ENCODE results near the gene DPEP3.

DPEP3 gene

DNA sequence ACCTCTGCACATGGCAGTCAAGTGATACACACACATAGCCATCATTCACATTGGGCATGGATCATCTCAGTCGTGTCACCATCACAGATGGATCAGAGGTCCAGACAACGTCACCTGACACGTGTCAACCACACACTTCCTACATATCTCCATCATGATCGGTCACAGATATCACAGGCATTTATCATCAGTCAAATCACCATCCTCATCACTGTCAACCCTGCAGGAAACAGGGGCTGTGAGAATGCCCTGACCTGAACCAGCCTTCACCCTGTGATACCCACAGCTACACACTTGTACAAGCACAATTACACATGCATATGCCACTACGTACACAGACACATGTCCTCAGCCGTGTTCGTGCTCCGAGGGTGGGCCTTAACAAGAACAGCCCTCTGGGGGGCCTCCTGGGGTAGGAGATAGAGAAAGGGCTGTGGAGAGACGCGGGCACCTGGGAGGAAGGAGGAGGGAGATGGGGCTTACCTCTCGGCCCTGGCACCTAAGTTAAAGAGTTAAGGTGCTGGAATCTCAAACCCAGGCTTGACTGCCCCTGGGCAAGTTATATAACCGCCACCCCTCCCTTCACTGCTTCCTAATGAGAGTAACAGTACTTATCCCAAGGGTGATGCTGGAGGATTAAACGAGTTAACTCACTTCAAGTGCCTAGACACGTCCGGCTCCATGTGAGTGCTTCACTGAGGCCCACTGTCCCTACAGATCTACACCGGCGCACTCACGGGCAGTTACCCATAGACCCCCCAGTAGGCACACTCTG is 12.9 kb downstream of the DPEP3 start:
- DNase-seq (ENCODE audit: low read depth, low spot score), result peak; percentile 26

DNA sequence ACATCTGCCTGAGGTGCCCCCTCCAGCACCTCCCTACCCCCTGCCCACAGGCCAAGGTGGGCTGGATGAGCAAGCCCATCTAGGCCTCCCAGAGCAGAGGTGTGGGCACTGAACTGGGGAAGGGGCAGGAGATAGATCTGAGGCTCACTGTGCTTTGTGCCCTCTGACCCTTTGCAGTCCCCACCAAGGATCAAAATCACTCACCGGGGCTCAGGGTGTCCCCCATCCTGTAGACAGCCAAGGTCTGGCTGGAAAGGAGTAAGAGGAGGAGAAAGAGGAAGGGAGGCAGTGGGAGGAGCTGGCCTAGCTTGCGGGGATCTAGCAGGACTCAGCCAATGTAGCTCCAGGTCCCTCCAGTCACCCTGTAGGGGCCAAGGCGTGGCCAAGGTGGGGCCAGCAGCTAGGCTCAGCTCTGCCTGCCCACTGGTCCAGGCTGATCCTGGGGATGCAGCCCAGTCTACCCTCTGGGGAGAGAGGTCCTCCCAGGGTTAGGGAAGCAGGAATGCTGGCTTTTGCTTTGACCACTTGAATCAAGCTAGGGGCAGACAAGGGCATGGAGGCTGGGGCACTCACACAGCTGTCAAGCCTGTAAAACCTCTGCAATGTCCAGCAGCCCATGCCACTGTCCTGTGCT is 13.6 kb downstream of the DPEP3 start:
- peak; percentile 48 for DNase-seq (ENCODE audit: low read depth, low spot score)

DNA sequence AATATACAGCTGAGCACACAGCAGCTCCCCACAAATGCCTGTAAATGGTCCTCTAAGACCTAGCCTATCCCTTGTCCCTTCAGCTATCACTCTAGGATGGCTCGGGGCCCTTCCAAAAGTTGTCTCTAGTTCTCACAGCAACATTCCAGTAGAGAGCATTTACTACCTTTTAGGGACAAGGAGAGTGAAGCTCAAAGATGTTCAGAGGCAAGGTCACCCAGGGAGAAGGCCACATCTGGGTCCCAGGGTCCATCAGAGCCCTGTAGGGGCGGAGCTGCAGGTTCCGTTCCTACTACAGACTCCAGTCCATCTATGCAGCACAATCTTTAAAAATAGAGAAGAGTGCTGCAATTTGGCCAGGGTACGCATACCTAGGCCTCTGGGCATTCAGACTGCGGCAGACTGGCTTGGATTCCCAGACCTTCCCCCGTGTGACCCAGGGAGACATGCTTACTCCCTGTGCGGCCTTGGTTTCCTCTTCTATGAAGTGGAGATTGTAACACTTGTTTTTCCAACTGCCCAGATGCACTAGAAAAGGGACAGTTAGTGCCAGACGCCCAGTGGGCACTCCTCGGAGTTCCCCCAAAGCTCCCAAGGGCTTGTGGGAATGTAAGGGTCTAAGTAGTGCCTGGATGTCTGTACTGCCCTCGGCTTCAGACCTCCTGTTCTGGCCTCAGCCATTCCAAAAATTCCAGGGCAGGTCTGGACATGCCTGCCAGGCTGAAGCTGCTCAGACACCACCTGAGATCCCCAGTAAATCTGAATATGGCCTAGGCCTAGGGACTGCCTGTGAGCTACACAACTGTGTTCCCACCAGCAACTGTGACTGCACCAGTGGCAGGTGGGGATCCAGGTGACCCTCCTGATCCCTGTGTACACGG is 14.4 kb downstream of the DPEP3 start:
- peak; percentile 65 for DNase-seq (ENCODE audit: low read depth, low spot score)

DNA sequence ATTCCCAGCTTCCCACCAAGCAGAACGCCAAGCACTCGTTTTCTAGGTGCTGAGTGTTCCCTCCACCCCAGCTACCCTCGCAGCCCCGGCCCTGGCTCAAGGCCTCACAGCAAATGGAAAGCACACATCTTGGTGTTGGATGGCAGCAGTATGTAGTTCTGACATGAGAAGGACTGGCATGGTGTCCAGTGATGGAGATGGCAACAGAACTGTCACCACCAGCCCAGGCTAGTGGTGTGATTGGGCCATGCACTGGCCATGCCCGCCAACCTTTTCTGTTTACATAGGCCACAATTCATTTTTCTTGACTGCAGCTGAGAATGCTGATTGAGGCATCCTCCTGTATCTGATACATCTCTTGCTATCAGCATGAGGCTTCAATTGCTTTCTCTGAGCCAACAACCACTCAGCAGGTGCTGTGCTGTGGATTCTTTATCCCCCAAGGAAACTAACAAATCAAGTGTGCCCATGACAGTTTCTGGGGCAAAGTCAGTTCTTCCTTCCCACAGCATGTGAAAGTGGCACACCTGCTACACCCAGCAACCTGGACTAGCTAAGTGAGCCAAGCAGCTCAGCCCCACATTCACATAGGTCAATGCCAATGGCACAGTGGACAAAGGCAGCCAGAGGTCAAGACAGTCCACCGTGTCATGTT is 15.7 kb downstream of the DPEP3 start:
- DNase-seq (ENCODE audit: low read depth, low spot score), result no peak

DNA sequence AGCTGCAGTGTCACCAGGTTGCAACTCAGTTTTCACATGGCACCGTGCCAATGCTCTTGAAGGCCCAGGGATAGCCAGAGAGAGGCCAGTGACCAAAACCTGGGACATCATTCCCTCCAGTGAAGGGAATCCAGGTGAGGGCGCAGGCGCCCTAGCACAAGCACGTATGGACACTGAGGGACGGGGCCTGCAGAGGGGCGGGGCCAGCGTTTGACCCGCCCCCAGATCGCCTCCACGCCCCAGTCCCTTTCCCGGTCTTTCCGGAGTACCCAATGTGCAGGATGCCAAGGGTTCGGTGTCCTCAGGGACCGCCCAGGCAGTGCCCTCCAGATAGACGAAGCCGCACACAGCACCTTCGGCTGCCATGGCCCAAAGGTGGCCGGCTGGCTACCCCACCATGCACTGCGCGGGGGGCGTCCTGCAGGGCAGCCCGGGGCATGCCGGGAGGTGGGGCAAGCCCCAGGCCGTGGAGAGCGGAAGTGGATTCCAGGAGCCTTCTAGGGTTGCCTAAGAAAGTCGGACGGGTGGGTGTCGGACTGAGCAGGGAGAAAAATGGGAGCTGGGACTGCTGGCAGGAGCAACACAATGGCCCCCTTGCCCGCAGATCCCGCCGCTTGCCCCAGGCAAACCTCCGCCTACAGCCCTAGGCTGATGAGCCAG is 16.5 kb downstream of the DPEP3 start:
- DNase-seq (ENCODE audit: low read depth, low spot score), result no peak

DNA sequence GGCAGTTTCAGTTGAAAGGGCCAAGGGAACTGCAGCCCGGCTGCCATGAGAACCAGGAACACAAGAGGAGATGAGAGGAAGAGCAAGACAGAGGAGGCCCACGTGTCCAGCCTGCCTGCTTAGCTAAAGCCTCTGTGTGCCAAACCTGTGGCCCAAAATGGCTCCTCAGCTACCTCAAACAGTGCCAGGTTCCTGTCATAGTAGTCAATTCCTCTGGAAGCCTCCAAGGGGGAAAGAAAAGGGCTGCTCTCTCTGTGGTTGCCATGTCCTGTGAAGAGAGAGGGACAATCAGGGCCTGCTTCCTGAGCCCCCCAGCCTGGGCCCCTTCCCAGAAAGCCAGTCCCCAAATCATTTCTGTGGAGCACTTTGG is 17.0 kb downstream of the DPEP3 start:
- DNase-seq (ENCODE audit: low read depth, low spot score), result no peak

DNA sequence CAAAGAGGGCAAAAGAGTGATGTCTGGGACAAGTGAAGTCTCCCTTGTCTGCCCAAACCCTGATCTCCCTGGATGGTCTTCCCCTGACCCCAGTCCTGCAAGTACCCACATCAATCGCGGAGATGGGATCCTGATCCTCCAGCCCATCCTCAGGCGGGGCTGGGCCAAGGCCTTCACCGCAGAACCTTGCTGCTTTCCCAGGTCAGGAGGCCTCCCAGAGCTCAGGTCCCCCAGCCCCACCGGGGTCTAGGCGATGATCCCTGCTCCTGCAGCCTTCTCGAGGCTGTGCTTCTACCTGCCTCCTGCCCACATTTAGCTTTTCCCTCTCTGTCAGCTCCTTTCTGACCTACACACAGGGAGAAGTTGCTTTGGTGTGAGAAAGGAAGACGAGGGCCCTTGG is 18.2 kb downstream of the DPEP3 start:
- no peak for DNase-seq (ENCODE audit: low read depth, low spot score)

DNA sequence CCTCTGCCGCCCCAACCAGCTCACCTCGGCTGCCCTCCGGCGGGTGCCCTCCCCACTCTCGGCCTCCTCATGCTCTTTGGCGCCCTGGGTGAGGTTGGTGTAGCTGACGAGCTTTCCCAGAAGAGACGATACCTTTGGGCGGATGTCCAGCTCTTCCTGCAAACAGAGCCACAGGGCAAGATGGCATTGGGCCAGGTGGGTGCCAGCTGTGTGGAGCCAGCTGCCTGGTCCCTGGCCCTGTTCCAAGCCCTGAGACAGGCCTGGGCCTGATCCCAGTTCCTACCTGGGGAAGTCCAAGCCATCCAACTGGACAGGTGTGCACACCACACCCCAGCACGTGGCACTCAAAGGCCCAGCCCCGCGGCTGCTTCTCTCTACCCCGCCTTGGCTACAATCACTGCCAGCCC is 18.7 kb downstream of the DPEP3 start:
- no peak for DNase-seq (ENCODE audit: low read depth, low spot score)

DNA sequence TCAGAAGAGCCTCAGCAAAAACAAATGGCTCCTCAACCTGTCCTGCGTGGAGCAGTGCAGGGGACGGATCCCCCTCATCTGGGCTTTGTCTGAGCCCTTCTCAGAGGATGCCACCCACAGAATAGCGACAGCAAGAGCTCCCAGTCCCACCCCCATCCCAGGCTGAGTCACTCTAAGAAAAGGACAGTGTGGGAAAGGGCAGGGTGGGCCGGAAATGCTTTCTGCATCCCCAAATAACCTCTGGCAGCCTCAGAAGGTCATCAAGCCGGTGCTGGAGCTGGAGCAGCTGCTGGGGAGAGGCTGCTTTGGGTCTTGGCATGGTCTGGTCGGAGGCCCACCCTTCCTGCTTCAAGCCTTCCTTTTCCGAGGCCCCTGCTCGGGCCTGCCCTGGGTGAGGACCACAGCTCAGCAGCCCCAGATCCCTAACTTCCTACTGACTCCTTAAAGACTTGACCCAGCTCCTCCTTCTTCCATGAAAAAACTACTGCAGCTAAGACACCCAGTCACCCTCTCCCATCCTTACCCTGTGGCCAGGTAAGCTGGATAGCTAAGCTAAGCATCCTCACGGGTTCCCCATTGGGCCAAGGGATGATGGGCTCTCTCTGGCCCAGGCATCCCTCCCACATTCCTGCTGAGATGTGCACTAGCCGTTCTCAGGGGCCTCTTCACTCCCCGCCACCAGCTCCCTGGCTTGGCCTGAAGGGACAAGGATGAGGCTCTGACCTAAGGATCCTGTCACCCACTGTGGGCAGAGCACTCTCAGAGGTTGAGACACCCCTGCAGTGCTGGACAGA is 20.6 kb downstream of the DPEP3 start:
- no peak for DNase-seq (ENCODE audit: low read depth, low spot score)

DNA sequence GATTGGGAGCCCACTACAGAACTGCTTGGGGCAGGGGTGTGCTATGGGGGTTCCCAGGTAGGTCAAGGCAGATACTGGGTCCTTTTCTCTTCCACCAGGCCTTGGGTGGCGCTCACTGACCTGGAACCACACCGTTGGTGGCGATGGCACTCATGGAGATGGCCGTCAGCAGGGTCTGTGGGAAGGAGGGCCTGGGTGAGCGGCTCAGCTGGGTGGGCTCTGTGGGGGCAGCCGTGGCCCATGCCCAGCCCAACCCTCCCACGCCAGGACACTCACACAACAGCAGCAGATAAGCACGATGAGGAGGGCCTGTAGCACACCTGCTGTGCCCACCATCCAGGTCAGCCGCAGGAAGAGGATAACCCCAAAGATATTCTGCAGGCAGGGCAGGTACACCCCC is 22.7 kb downstream of the DPEP3 start:
- DNase-seq (ENCODE audit: low read depth, low spot score), result no peak

DNA sequence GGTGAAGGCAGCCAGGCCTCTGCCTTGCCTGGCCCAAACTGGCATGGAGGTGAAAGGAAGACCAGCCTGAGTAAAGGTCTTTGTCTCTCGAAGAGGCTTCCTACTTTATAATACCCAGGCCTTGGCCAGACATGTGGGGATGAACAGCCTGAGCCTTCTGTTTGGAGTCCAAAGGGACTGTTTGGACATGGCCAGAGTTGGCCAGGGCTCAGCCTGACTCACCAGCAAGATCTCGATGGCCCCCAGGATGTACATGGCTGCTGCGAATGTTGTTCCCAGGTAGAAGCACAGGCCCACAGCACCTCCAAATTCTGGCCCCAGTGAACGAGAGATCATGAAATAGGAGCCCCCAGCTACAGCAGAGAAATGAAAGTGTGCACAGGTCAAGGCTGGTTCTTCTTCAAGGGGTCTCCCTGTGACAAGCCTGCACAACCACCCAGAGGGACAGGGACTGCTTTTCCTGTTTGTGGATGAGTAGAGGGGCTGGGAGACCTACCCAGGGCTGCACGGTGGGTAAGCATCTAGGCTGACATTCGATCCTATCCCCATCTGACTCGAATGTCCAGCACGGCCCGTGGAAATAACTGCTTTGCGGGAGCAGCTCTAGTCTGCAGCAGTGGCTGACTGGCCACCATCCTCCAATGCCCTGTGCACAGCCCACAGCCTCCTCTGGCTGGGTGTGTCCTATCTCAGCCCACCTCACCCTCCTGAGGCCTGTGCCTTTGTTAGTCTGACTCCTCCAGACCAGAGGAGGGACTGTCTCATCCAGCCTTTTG is 25.7 kb downstream of the DPEP3 start:
- no peak for DNase-seq (ENCODE audit: low read depth, low spot score)

DNA sequence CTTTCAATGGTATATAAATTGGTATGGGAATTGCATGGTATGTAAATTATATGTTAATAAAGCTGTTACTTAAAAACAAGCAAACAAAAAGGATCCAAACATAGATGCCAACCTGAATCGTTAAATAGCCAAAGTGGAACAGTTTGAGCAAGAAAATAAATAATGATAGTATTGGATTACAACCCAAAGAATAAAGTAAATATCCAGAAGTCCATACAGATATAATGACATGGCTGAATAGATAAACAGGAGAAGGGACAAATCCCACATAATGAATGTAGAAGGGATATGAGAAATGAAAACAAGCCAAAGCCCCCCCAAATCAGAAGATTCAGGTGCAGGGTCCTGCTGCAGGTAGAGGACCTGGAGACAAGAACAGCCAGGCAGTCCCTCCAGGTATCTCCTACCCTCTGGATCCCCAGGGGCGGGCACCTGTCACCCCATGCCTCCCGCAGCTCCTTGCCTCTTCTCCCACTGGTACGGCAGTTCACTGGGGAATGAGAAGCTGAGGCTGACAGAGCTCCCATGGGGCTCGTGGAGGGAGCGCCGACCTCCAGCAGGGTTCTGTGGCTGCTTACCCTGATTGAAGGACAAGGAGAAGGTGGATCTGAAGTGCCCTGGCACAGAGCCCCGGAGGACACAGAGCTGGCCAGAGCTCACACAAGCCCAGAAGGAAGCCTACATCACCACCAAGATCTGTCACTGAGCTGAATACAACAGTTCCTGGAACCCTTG is 26.5 kb downstream of the DPEP3 start:
- no peak for DNase-seq (ENCODE audit: low read depth, low spot score)

DNA sequence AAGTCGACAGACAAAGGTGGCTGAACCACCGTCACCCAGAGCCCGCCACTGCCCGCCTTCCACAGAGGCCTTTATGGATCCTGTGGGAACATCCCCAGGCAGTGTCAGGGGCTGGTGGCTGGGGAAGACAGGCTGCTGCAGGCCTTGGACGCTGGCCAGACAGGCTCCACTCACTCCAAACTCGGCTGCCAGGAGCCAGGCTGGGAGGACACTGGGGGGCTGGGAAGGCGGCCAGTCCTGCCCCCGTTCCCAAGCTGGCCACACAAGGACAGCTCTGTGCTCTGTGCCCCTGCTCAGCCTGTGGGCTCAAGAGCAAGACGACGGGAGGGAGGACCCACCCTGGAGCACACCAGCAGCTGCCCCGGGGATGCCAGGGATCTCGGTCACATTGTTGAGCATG is 28.8 kb downstream of the DPEP3 start:
- DNase-seq (ENCODE audit: low read depth, low spot score), result peak; percentile 39

DNA sequence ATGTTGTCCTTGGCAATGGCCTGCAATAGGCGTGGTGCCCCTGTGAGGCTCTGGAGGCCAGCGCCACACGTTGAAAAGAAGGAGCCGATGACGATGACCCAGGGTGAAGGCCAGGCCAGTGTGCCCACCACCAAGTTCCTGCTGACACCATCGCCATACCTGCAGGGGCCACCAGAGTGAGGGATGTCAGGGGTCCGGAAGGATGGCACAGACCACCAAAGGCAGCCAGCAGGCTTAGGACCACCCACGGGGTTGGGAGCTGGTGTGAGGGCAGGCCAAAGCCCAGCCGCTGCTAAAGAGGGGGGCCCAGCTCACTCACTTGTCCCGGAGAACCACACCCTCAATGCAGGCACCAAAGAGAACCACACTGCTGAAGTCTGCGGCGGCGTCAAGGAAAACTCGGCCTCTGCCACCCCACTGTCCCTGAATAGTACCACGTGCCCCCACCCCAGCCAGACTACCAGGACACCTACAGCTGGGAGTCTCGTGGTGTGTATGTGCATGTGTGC is 29.9 kb downstream of the DPEP3 start:
- DNase-seq (ENCODE audit: low read depth, low spot score), result no peak

DNA sequence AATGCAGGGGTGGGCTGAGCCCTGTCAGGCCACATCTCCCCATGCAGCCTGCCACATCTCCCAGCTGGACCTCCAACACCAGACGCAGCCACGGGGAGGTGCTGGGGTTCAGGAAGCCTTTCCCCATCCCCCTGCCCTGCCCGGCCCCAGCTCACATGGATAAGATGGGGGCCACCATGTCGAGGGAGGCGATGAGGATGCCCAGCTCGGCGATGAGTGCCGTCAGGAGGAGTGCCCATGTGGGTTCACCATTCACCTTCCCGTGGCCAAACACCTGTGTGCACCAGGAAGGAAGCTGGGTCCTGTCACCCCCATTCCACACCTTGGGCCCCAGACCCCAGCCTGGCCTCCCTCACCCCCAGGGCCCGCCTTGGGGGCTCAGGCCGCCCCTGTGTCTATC is 30.7 kb downstream of the DPEP3 start:
- DNase-seq (ENCODE audit: low read depth, low spot score), result no peak

DNA sequence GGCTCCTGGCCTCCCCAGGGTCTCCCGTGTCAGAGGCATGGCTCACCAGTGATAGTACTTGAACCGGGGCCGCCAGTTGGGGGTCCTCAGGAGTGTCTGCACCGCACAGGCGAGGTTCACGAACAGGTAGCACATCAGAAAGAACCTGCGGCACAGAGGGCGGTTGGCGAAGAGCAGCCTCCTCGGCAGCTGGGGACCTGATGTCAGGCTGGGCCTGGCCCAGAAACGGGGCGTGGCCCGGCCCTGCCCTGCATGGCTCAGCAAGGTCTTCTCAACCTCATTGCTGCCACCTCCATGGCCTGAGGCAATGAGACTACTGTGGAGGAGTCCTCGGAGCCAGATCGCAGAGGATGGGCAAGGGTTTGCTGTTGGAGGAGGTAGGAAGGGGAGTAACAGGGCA is 32.3 kb downstream of the DPEP3 start:
- DNase-seq (ENCODE audit: low read depth, low spot score), result no peak

DNA sequence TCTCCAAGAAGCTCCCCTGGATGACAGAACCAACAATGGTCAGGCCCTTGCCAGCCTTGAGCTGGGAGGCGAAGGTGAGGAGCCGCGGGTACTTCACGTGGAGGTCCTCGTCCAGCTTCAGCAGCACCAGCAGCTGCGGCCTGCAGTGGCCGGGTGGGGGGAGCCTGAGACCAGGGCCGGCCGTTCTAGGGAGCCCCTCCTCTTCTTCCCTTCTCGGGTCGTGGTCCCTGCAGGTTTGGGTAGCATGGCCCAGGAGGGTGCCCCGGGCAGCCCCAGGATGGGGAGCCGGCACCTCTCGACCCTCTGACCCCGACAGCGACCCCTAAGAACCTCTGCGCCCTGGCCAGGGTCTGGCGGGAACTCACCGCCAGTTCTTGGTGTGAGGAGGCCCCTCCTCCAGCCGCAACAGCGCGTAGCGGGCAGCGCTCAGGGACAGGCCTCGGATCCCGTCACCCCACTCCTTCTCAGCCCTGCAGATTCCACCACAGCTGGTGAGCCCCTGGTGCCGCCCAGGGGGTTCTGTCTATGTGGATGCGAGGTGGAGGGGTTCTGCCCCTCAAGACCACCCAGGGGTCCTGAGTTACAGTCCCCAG is 33.2 kb downstream of the DPEP3 start:
- no peak for DNase-seq (ENCODE audit: low read depth, low spot score)

DNA sequence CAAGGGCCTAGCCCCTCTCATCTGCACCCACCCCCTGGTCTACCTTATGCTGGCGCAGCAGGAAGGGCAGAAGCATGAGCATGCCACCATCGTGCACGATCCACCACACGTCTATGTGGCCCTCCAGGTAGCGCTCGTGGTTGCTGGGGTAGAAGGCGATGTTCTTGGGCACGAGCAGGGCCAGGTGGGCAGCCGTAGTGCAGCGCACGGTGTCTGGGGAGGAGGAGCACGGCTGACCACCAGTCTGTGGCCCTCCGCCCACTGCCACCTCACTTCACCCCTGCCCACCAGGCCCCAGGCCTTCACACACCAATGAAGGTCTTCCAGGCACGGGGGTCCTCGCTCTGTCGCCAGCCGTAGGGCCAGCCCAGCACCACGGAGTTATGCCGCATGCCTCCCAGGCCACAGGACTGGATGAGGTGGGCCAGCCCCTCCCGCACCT is 34.1 kb downstream of the DPEP3 start:
- no peak for DNase-seq (ENCODE audit: low read depth, low spot score)
